ENCODE results near the gene SLC22A3.
"Not testable (repeated sequence)": the region's sequence is repeated elsewhere in the genome, so short reads cannot be mapped to it uniquely, and the experiment has no call there.

- TF ChIP-seq CTCF (IDR thresholded peaks at IDR 0.05; ENCODE audit: insufficient read depth, low read depth, low read length); EZH2 (IDR thresholded peaks at IDR 0.05; ENCODE audit: insufficient read depth, low read length): not testable (repeated sequence)
These were observed 25.4 kb downstream of the SLC22A3 start for GRCh38 chr6:160373601-160374000.
